Subcutaneous abdominal adipose tissue (tissue), 5 donors: ENCODE results near the gene DEFB126.

Experiments used
- H3K27ac ChIP-seq: one replicate; pipeline ENCODE4 v1.7.0; 2013; ENCODE audit warnings: low read depth, mild to moderate bottlenecking, inconsistent platforms, low read length, moderate library complexity
- H3K27me3 ChIP-seq, 5 donors: one replicate each; pipeline ENCODE4 v1.7.0; 2013; ENCODE audit warnings: low read length in 5 of 5, inconsistent platforms in 1 of 5; ENCODE audit not compliant: control insufficient read depth in 5 of 5, insufficient read depth in 4 of 5
- H3K36me3 ChIP-seq, 5 donors: one replicate each; pipeline ENCODE4 v1.7.0; 2013; ENCODE audit warnings: low read length in 5 of 5; ENCODE audit not compliant: control insufficient read depth in 5 of 5, insufficient read depth in 5 of 5
- H3K4me1 ChIP-seq, 5 donors: one replicate each; pipeline ENCODE4 v1.7.0; 2013; ENCODE audit warnings: low read length in 5 of 5, mild to moderate bottlenecking in 3 of 5, moderate library complexity in 1 of 5; ENCODE audit not compliant: control insufficient read depth in 5 of 5, insufficient read depth in 5 of 5
- H3K4me3 ChIP-seq, 5 donors: one replicate each; pipeline ENCODE4 v1.7.0; 2013; ENCODE audit warnings: low read length in 5 of 5, low read depth in 1 of 5
- H3K9ac ChIP-seq, 5 donors: one replicate each; pipeline ENCODE4 v1.7.0; 2013; ENCODE audit warnings: low read length in 5 of 5, mild to moderate bottlenecking in 4 of 5, moderate library complexity in 3 of 5
- H3K9me3 ChIP-seq, 5 donors: one replicate each; pipeline ENCODE4 v1.7.0; 2013; ENCODE audit warnings: low read length in 5 of 5; ENCODE audit not compliant: control insufficient read depth in 5 of 5
- donor health status: healthy.
- donor health status: healthy.
- donor health status: healthy.
- donor health status: healthy.
- donor health status: healthy.

DEFB126 gene

DNA sequence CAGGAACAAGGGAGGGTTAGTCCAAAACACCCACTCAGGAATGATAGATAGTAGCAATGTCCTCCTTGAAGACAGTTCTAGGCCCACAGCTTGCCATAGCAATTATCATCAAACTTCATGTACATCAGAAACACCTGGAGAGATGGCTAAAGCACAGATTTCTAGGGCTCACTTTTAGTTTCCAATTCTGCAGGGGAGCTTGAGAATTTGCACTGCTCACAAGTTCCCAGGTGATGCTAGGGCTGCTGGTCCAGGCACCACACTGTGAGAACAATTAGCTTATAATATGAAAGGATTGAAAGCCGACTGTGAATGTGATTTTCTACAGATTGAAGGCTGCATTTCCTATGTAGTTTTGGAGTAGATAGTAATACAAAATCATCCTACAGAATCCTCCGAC lies 3.5 kb downstream of the DEFB126 start:
- Histone ChIP-seq H3K27me3 (peaks cover 2 to 6% (median 5%) of the 10 kb centered on the region in 5 donors), H3K9me3 (no peaks in the 10 kb centered on the region), H3K36me3 (no peaks in the 10 kb centered on the region), H3K4me3 (no peak overlapping the region), H3K27ac (no peak overlapping the region), H3K4me1 (no peaks in the 10 kb centered on the region), H3K9ac (no peak overlapping the region)

DNA sequence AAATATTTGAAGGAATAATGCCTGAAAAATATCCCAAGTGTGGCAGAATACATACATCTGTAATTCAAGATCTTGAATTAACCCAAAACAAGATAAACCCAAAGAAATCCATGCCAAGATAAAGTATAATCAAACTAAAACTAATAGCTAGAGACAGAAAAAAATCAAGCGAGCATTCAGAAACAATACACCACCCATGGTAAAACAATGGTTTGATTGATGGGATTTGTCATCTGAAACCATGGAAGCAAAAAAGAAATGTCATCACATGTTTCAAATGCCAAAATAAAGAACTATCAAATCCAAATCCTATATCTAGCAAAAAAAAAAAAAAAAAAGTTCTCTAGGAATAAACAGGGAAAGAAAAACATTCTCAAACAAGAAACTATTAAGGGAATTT lies 9.7 kb downstream of the DEFB126 start:
- no peak overlapping the region for H3K9ac ChIP-seq
- H3K36me3 ChIP-seq = no peaks in the 10 kb centered on the region
- H3K27me3 ChIP-seq = peaks cover 0 to 3% (median 0%) of the 10 kb centered on the region in 5 donors
- H3K27ac ChIP-seq = no peak overlapping the region
- no peaks in the 10 kb centered on the region for H3K4me1 ChIP-seq
- H3K9me3 ChIP-seq = no peaks in the 10 kb centered on the region
- H3K4me3 ChIP-seq = no peak overlapping the region

DNA sequence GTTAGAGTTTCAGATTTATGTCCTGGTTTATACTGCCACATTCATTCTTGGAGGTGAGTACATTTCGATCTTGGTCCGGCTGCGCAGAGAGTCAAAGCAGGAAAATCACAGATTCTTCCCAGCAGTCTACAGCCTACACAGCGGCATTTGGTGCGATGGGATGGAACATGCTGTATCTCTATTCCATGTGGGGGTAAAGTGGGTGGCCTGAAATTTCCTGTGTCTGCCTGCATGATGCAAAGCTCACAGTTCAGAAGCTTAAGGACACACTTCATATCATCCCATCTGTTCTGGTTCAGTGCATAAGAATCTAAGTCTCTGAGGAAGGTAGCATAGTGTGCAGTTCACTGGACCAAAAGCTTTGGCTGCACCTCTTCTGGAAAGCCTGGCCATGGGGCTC lies 14.8 kb downstream of the DEFB126 start, which contains the start of gene DEFB127:
Gene DEFB127 (plus strand): TSS at position 301 of the 400 bp plus-strand sequence. CDS start 91 bp downstream, at position 392.
- H3K27me3 ChIP-seq = peaks cover 0 to 4% (median 2%) of the 10 kb centered on the region in 5 donors
- no peaks in the 10 kb centered on the region for H3K36me3 ChIP-seq
- no peak within 1 kb of the TSS for H3K4me3 ChIP-seq
- H3K9me3 ChIP-seq = no peaks in the 10 kb centered on the region
- no peaks in the 10 kb centered on the region for H3K4me1 ChIP-seq
- no peak within 1 kb of the TSS for H3K9ac ChIP-seq
- no peak within 1 kb of the TSS for H3K27ac ChIP-seq

- Histone ChIP-seq H3K9ac (no peak overlapping the region), H3K27ac (no peak overlapping the region), H3K27me3 (peaks cover 0 to 2% (median 0%) of the 10 kb centered on the region in 5 donors), H3K36me3 (no peaks in the 10 kb centered on the region), H3K4me1 (no peaks in the 10 kb centered on the region), H3K9me3 (no peaks in the 10 kb centered on the region), H3K4me3 (no peak overlapping the region)
Observed at GRCh38 chr20:164618-165017, 22.2 kb downstream of the DEFB126 start.

DNA sequence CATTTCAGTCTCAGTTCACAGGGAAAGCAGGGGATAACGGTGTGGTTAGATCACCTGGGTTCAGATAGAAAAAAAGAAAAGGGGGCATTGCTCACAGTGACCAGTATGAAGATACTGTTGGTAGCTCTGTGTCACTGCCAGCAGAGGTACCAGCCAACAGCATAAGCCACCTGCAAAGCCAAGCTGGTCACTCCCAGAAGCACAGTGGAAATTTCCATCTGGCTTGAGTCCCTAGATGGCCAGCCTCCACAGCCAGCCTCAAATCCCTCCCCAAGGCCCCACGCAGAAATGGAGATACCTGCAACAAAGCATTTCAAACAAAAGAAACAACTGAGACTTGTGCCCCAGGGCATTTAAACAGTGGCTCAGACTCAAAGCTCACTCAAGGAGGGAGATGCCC lies 26.5 kb downstream of the DEFB126 start:
- Histone ChIP-seq H3K4me3 (no peak overlapping the region), H3K27me3 (peaks cover 0 to 2% (median 0%) of the 10 kb centered on the region in 5 donors), H3K9me3 (no peaks in the 10 kb centered on the region), H3K4me1 (no peaks in the 10 kb centered on the region), H3K9ac (no peak overlapping the region), H3K36me3 (no peaks in the 10 kb centered on the region), H3K27ac (no peak overlapping the region)

DNA sequence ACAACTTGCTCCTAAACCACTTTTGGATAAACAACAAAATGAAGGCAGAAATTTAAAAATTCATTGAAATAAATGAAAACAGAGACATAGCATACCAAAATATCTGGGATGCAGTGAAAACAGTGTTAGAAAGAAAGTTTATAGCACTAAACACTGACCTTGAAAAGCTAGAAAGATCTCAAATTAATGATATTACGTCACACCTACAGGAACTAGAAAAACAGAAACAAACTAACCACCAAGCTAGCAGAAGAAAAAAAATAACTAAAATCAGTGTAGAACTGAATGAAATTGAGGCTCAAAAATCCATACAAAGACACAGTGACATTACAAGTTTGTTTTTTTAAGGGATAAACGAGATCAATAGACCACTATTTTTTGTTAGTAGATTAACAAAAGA lies 41.9 kb downstream of the DEFB126 start:
- Histone ChIP-seq H3K4me3 (no peak overlapping the region), H3K4me1 (no peaks in the 10 kb centered on the region), H3K9ac (no peak overlapping the region)

DNA sequence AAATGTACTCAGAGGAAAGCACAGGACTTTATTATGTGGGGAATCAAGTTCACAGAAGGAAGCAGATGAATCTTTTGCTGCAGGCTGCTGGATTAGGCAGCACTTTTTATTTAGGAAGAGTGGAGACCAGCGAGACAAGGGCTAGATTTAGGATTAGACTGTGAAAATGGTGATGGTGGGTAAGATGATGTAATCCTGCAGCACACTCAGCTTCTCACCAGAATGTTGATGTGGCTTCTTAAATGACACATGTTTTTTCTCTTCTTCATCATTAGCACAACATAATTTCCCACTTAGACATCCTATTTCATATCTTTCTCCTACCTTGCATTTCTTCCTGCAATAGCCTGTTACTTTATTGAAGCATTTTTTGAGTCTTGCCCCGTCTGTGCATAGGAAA lies 45.3 kb downstream of the DEFB126 start:
- Histone ChIP-seq H3K9ac (no peak overlapping the region), H3K4me1 (no peaks in the 10 kb centered on the region), H3K4me3 (no peak overlapping the region), H3K36me3 (no peaks in the 10 kb centered on the region), H3K27me3 (peaks cover 0 to 7% (median 0%) of the 10 kb centered on the region in 5 donors), H3K9me3 (peaks cover 0 to 5% (median 0%) of the 10 kb centered on the region in 5 donors), H3K27ac (no peak overlapping the region)

More for the DNA sequence above, 41.9 kb downstream of the DEFB126 start:
- Histone ChIP-seq H3K27me3 (peaks cover 0 to 13% (median 0%) of the 10 kb centered on the region in 5 donors), H3K9me3 (peaks cover 0 to 5% (median 0%) of the 10 kb centered on the region in 5 donors), H3K36me3 (no peaks in the 10 kb centered on the region), H3K27ac (no peak overlapping the region)

DNA sequence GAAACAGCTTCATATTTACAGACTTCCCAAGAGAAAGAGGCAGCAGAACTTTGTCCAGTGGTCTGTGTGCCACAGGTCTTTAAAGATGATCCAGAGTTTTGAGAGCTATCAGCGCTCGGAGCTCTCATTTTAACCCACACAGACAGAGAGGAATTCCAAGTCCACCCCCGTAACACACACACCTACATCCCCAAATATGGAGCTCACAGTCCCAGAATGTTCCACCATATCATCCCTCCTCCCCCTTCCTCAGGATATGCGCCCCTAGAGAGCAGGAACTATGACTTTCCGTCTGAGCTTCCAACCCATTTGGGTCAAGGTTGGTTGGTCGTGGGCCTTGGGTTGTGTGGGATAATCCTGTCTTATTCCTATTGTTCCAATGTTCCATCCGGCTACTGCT lies 47.2 kb downstream of the DEFB126 start, which contains the start of gene DEFB128:
Gene DEFB128 (minus strand): TSS at position 101 of the 400 bp plus-strand sequence. CDS start 88 bp downstream, at position 13.
- Histone ChIP-seq H3K27ac (no peak within 1 kb of the TSS), H3K4me1 (no peaks in the 10 kb centered on the region), H3K9me3 (peaks cover 0 to 3% (median 0%) of the 10 kb centered on the region in 5 donors), H3K27me3 (peaks cover 0 to 7% (median 0%) of the 10 kb centered on the region in 5 donors), H3K4me3 (no peak within 1 kb of the TSS), H3K9ac (no peak within 1 kb of the TSS), H3K36me3 (no peaks in the 10 kb centered on the region)
